Measurements from ENCODE around the gene ENTPD8.
A peak's percentile ranks its signal among the peaks of the same experiment; 100 is the strongest.
"Not testable (repeated sequence)": the region's sequence is repeated elsewhere in the genome, so short reads cannot be mapped to it uniquely, and the experiment has no call there.

Gene ENTPD8

GRCh38 chr9:137415451-137415850 is 25.7 kb downstream of the ENTPD8 start:
- no peak for FAIRE-seq
- DNase-seq (ENCODE audit: low spot score), result no peak

DNA sequence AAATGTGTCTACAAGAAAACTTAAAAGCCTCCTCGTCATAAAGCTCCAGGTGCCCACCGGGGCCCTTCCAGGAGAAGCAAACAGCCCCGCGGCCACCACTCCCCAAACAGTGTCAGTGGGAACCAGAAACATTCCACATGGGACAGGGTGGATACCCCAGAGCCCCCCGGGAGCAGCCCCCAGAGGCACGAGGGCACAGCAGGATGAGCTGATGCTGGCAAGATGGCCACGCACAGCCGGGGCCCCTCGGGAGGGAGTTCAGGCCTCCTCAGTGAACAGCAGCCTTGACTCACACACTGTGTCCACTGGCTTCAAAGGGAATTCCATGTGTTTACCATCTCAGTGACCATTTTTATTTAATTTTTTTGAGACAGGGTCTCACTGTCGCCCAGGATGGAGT is 28.7 kb downstream of the ENTPD8 start:
- DNase-seq (ENCODE audit: low spot score) (no peak), FAIRE-seq (no peak)

- DNase-seq (ENCODE audit: low spot score), result peak; percentile 87
- FAIRE-seq, result no peak
Observed at GRCh38 chr9:137411645-137412380, 29.3 kb downstream of the ENTPD8 start.

GRCh38 chr9:137411260-137411644 is 29.9 kb downstream of the ENTPD8 start:
- DNase-seq (ENCODE audit: low spot score), result peak; percentile 25
- no peak for FAIRE-seq

DNA sequence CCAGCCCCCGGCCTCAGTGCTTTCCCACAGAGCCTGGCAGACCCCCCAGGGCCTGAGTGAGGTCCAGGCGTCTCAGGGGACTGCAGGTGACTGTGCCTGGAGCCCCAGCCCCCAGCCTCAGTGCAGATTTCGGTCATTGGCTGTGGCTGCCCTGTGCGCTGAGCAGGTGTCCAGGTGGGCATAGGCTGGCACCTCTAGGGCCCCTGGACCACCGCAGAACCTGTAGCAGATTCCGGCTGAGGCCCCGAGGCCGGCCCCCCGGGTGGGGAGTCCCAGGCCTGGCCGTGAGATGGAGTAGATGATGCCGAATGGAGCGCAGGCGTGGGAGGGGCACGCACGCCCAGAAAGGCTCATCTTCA is 30.3 kb downstream of the ENTPD8 start:
- DNase-seq (ENCODE audit: low spot score), result no peak
- no peak for FAIRE-seq

- not testable (repeated sequence) for DNase-seq (ENCODE audit: low spot score); FAIRE-seq
Observed at GRCh38 chr9:137410236-137410890, 30.8 kb downstream of the ENTPD8 start.

GRCh38 chr9:137409515-137409914 is 31.6 kb downstream of the ENTPD8 start:
- FAIRE-seq, result no peak
- no peak for DNase-seq (ENCODE audit: low spot score)

DNA sequence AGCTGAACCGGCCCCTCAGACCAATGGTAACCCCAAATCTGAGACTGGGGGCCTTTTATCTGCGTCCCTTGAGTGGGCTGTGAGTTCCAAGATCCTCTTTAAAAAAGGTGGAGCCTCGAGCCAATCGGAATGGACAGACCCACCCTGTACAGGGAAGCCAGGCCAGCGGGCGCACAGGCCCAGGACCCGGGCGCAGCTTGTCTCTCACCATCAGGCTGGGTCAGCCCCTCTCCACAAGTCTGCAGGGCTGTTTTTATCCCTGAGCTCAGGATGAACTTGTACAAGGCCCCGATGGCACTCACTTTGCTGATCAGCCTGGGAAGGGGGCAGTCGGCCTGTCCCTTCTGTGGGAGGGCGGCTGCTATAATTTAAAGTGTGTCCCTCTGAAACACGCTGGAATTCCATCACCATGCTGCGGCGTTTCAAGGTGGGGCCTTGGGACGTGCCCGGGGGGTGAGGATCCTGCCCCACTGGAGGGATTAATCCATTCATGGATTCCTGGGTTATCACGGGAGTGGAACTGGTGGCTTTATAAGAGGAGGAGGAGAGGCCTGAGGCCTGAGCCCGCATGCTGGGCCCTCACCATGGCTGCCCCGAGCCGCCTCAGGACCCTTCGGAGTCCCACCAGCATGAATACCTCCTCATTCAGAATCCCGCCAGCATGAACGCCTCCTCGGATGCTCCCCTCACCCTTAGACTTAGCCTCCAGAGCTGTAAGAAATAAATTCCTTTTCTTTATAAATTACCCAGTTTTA is 32.3 kb downstream of the ENTPD8 start:
- FAIRE-seq (no peak), DNase-seq (ENCODE audit: low spot score) (no peak)

DNA sequence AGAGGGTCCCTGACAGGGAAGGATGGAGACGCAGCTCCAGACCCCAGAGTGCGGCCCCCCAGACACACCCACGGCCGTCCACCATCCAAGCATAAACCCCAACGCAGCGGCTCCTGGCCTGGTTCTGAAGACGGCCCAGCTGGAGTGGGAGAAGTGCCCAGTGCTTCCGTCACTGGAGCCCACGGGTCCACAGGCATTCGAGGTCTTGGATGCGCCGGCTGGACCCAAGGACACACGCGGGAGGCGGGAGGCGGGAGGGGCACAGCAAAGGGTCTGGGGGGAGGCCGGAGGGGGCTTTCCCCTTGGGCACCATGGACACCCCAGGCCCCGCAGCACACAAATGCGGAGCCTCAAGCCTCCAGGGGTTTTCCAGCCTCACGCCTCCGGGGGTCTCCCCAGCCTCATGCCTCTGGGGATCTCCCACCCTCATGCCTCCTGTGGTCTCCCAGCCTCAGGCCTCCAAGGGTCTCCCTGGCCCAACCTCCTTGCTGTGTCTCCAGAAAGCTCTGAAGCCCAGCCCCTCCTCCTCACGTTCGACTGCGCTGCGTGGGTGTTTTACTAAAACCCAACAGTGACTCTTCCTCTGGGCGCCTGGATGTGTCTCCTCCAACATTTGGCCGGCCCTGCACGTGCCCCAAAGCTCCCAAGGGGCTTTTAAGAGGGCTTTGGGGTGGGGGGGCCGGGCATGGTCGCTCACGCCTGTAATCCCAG is 33.4 kb downstream of the ENTPD8 start:
- no peak for FAIRE-seq
- DNase-seq (ENCODE audit: low spot score), result no peak

DNA sequence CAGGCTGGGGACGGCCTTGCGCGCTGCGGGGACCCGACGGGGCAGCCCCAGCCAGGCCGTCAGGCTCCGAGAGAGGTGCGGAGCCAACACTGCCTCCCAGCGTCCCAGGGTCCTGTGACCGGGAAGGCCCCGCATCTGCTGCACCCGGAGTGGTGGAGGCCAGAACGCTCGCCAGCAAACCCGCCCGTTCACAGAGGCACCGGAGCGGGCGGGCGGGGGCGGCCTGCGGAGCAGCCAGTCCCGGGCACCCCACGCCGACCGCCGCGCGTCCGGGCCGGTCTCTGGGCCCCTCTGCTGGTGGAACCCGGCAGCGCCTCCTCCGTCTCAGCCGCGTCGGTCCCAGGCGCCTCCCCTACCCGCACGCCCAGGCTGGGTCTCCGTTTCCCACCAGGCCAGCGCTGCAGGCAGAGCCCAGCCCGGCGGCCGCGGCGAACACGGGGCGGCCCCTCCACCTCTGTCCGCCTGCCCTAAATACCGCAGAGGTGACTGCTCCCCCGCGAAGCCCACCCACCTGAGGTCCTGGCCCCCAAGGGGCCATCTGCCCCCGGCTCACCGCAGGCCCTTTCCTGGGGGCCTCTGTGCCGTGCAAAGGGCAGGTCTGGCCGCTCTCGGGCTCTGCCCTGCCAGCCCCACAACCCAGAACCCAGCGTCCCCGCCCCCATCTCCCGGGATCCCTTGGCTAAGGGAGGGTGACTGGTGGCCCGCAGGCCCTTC is 34.1 kb downstream of the ENTPD8 start:
- DNase-seq (ENCODE audit: low spot score) (no peak), FAIRE-seq (no peak)

DNA sequence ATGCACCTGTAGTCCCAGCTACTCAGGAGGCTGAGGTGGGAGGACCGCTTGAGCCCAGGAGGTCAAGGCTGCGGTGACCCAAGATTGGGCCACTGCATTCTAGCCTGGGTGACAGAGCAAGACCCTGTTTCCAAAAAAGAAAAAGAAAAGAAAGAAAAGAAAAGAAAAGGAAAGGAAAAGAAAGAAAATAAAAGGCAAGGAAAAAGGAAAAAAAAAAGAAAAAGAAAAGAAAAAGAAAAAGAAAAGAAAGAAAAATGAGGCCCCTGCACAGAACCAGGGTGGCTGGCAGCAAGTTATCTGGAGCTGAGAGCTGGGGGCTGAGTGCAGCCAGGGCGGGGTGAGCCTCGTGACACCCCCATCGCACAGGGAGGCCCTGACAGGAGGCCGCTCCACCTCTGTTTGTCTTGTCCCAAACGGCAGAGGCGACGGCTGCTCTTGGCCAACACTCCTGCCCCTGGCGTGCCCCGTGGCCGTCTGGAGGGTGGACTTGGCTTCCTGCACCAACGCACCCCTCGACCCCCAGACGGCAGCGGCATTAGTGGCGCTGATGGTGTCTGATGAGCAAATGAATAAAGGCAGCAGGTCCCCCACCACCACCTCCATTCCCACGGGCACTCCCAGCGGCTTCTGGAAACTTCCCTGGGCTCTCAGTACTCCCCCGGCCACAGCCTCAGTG is 34.9 kb downstream of the ENTPD8 start:
- DNase-seq (ENCODE audit: low spot score) (no peak), FAIRE-seq (no peak)

DNA sequence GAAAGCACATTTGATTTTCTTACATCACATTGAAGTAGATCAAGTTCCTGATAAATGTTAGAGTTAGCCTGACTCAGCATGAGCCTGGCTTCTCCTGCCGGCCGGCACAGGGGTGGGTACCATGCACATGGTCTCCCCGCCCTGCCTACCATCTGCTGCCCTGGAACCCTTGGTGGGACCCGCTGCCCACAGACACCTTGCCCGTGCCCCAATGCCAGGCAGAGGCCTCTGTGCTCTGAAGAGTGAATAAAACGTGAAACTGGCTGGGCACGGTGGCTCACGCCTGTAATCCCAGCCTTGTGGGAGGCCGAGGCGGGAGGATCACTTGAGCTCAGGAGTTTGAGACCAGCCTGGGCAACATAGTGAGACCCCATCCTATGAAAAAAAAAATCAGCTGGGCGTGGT is 35.5 kb downstream of the ENTPD8 start:
- no peak for FAIRE-seq
- DNase-seq (ENCODE audit: low spot score), result no peak

GRCh38 chr9:137404961-137405567 is 36.1 kb downstream of the ENTPD8 start:
- no peak for FAIRE-seq
- DNase-seq (ENCODE audit: low spot score), result no peak

DNA sequence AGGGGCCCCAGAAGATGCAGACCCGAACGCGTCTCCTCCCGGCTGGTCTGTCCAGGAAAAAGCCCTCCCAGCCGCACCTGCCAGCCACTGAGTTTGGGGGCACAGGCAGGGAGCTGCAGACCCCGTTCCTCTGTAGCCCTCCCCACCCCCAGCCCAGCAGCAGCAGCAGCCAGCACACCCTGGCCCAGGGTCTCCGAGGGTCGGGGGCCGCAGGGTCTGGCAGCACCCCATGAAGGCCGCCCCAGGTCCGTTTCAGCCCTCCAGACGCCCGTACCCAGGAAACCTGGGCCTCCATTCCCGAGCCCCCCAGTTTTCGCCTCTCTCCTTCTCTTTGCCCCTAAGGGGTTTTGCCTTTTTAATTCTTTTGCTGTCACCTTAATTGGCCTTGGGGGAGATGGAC is 37.9 kb downstream of the ENTPD8 start:
- no peak for FAIRE-seq
- no peak for DNase-seq (ENCODE audit: low spot score)

DNA sequence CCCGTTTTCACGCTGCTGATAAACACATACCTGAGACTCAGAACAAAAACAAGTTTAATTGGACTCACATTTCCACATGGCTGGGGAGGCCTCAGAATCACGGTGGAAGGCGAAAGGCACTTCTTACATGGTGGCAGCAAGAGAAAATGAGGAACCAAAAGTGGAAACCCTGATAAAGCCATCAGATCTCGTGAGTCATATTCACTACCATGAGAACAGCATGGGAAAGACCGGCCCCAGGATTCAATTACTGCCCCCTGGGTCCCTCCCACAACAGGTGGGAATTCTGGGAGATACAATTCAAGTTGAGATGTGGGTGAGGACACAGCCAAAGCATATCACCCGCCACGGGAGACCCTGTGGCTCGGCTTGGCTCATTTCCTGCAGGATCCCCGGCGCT is 38.4 kb downstream of the ENTPD8 start:
- FAIRE-seq (no peak), DNase-seq (ENCODE audit: low spot score) (no peak)

DNA sequence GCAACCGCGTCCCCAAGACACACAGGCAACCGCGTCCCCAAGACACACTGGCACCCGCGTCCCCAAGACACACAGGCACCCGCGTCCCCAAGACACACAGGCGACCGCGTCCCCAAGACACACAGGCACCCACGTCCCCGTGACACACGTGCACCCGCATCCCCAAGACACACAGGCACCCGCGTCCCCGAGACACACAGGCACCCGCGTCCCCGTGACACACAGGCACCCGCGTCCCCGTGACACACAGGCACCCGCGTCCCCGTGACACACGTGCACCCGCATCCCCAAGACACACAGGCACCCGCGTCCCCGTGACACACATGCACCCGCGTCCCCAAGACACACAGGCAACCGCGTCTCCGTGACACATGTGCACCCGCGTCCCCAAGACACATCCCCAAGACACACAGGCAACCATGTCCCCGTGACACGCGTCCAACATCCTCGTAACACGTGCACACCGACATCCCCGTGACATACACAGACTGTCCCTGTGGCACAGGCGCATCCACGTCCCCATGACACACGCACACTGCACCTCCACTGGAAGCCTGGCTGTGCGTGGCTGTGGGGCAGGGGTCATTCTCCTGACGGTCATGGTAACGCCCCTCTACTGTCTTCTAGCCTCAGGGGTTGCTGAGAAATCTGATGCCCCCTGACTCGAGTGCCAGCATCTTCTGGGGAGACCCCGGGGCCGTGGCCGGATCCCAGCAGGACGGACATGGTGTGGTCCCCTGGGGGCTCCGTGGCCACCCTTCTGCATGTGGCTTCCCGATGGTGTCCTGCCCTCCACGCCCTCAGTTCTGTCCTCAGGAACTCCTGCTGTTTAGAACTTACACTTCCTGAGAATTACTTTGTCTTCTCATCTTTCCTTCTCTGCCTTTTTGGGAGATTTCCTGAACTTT is 42.3 kb downstream of the ENTPD8 start:
- FAIRE-seq (no peak), DNase-seq (ENCODE audit: low spot score) (no peak)

DNA sequence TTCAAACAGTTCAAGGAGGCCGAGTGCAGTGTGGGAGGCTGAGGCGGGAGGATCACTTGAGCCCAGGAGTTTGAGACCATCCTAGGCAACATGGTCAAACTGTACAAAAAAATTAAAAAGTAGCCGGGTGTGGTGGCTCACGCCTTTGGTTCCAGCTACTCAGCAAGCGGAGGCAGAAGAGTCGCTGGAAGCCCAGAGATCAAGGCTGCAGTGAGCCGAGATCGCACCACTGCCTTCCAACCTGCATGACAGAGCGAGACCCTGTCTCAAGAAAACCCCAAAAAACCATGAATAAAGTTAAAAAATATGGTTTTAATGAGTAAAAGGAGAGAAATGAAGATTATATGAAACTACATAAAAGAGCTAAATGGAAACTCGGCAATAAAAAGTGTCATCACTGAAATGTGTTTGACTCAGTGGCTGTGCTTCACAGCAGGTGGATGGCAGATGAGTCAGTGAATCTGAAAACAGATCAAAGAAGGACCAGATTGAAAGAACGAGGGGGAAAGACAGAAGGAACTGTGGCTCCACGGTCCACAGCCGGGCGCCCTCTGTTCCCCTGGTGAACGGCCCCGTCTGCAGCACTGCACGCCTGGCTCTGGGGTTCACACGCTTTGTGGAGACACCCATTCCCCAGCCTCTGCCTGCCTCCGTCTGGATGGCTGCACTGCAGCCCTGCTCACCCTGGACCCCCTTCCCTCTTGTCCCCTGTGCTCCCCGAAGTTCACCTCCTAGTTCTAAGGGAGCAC is 43.3 kb downstream of the ENTPD8 start:
- DNase-seq (ENCODE audit: low spot score), result no peak
- no peak for FAIRE-seq

GRCh38 chr9:137396634-137397367 is 44.4 kb downstream of the ENTPD8 start:
- DNase-seq (ENCODE audit: low spot score) (no peak), FAIRE-seq (no peak)

Data from RCC 7860 (cell line).